PC-9 (cell line): ENCODE measurements around the gene MAST4. TPM values are rescaled to one million over a fixed set of nuclear protein-coding genes. Genes with fewer than 3 reads are reported as not detected.
A peak's percentile ranks its signal among the peaks of the same experiment; 100 is the strongest.

Experiments used
- BruUV-seq: library from RNA; stranded (reverse); fragments of 400-500 nt; replicated peaks from 2 replicates; lab custom pipeline; 2021; lab: Mats Ljungman, UMichigan
- CTCF ChIA-PET: fragments of 300-600 bp; sonication (Branson Sonifier 250); formaldehyde crosslinking; loops from one replicate; lab custom pipeline; 2022; ENCODE audit warnings: antibody characterized with exemption; lab: Charles Lee
- POLR2A ChIA-PET: fragments of 300-600 bp; sonication (Branson Sonifier 250); formaldehyde crosslinking; loops from one replicate; lab custom pipeline; 2022; ENCODE audit warnings: antibody characterized with exemption; ENCODE audit not compliant: unreplicated experiment; lab: Charles Lee
- DNase-seq, 2 experiments: peaks; one replicate each; pipeline versions ENCODE4 v3.0.0 to v3.0.0-alpha.2; 2015 to 2022; ENCODE audit warnings: mixed read lengths in 1 of 2
- H2AFZ ChIP-seq: fragments of 200-600 bp; sonication (generic); 2 replicates; pipeline ENCODE4 v1.8.1; 2017; ENCODE audit warnings: antibody characterized with exemption
- H3F3A ChIP-seq: fragments of 200-600 bp; sonication (generic); 2 replicates; pipeline ENCODE4 v1.8.1; 2017; ENCODE audit warnings: antibody characterized with exemption, mild to moderate bottlenecking, low read depth; ENCODE audit not compliant: insufficient read depth
- H3K27ac ChIP-seq: fragments of 200-600 bp; sonication (generic); 2 replicates; pipeline ENCODE4 v1.6.1; 2016; ENCODE audit warnings: mixed run types
- H3K27me3 ChIP-seq: fragments of 200-600 bp; sonication (generic); 2 replicates; pipeline ENCODE4 v1.6.1; 2016; ENCODE audit warnings: low read depth, mixed run types; ENCODE audit not compliant: insufficient read depth
- H3K36me3 ChIP-seq: fragments of 200-600 bp; sonication (generic); 2 replicates; pipeline ENCODE4 v1.6.1; 2016; ENCODE audit warnings: low read depth, mixed run types
- H3K4me1 ChIP-seq: fragments of 200-600 bp; sonication (generic); replicated peaks from 2 replicates; pipeline ENCODE4 v1.6.1; 2016; ENCODE audit warnings: mixed run types; ENCODE audit not compliant: insufficient read depth
- H3K4me2 ChIP-seq: fragments of 200-600 bp; sonication (generic); 2 replicates; pipeline ENCODE4 v1.6.1; 2017; ENCODE audit warnings: mixed run types
- H3K4me3 ChIP-seq: fragments of 200-600 bp; sonication (generic); 2 replicates; pipeline ENCODE4 v1.6.1; 2016; ENCODE audit warnings: mixed run types
- H3K79me2 ChIP-seq: fragments of 200-600 bp; sonication (generic); 2 replicates; pipeline ENCODE4 v1.6.1; 2017; ENCODE audit warnings: low read depth, mixed run types
- H3K9me2 ChIP-seq: fragments of 200-600 bp; sonication (generic); 2 replicates; pipeline ENCODE4 v1.8.1; 2017; ENCODE audit warnings: mild to moderate bottlenecking; ENCODE audit not compliant: insufficient read depth
- H3K9me3 ChIP-seq: fragments of 200-600 bp; sonication (generic); 2 replicates; pipeline ENCODE4 v1.8.1; 2016; ENCODE audit warnings: low read depth; ENCODE audit not compliant: insufficient read depth
- H4K20me1 ChIP-seq: fragments of 200-600 bp; sonication (generic); 2 replicates; pipeline ENCODE4 v1.8.1; 2017; ENCODE audit not compliant: insufficient read depth
- CTCF ChIP-seq: fragments of 200-600 bp; sonication (generic); conservative IDR thresholded peaks from 2 replicates; pipeline ENCODE4 v1.6.1; 2017; ENCODE audit warnings: mixed run types, antibody characterized with exemption, mild to moderate bottlenecking, moderate library complexity
- EZH2 ChIP-seq: fragments of 200-600 bp; sonication (generic); IDR thresholded peaks from 2 replicates; pipeline ENCODE4 v1.8.0; 2017; ENCODE audit warnings: antibody characterized with exemption, low read depth
- intact Hi-C: fragments of 100-400 bp; cut with micrococcal nuclease; formaldehyde crosslinking; loops from one replicate; pipeline ENCODE4 v1.10.0; 2022; ENCODE audit not compliant: unreplicated experiment
- total RNA-seq: library from RNA; stranded (reverse); gene quantifications from 2 replicates; pipeline ENCODE4 v1.2.3, GENCODE V29; 2021

MAST4 gene
- total RNA-seq, 1 experiment from 2014 or later = 19.3 TPM

DNA sequence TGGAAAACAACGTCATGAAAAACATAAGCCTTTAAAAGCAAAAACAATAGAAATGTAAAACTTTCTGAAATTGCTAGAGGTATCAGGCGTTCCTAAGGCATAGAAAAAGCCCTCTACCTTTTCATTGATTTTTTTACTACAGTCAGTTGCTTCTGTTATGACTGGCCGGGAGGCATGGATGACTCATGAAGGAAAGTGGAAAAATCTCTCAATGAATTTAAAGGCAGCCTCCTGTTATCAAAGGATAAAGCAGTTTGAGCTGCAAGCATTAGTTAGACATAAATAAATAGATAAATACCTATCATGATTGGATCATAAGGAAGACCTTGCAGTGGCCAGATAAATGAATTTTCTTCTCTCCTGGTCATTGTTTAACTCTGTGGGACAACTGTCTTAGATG, 281.6 kb downstream of the MAST4 start:
- Histone ChIP-seq H3K27me3 (no peaks in the 10 kb centered on the region), H4K20me1 (no peaks in the 10 kb centered on the region), H3K36me3 (no peaks in the 10 kb centered on the region), H3K9me2 (no peaks in the 10 kb centered on the region), H3K4me2 (peak overlapping the region; percentile 21), H3K4me3 (no peak overlapping the region), H2AFZ (no peak overlapping the region), H3K27ac (no peak overlapping the region; the same call in 1 of the 2 replicates), H3K9me3 (no peaks in the 10 kb centered on the region), H3K79me2 (no peaks in the 10 kb centered on the region), H3F3A (peaks cover 32% of the 10 kb centered on the region), H3K4me1 (peaks cover 42% of the 10 kb centered on the region)
- intact Hi-C loops = no loop called here
- DNase-seq = peak; percentile 14 to 69
- no TSS peak for BruUV-seq
- TF ChIP-seq CTCF = no peak
- no peak for TF ChIP-seq EZH2
- ChIA-PET CTCF (interaction anchor here (0.6 to 1.1 kb wide), 3 partner anchors 10 to 170 kb away, joined by 3 to 5 read pairs (median 3); no protein-coding TSS in a partner anchor), POLR2A (interaction anchor here (0.5 kb wide), 1 partner anchor 1939 kb away, joined by 3 read pairs; no protein-coding TSS in a partner anchor)

GRCh38 chr5:66880401-66880800, 284.2 kb downstream of the MAST4 start:
- peaks cover 3% of the 10 kb centered on the region; the same call in 1 of the 2 replicates for H3K9me3 ChIP-seq
- peak overlapping the region; percentile 98 for H3K27ac ChIP-seq
- POLR2A ChIA-PET = no interaction called here
- H4K20me1 ChIP-seq = no peaks in the 10 kb centered on the region
- H3K27me3 ChIP-seq = no peaks in the 10 kb centered on the region
- peaks cover 35% of the 10 kb centered on the region for H3F3A ChIP-seq
- H3K9me2 ChIP-seq = no peaks in the 10 kb centered on the region
- no peak overlapping the region for H2AFZ ChIP-seq
- H3K4me3 ChIP-seq = no peak overlapping the region
- intact Hi-C loops = no loop called here
- peaks cover 62% of the 10 kb centered on the region for H3K4me1 ChIP-seq
- TF ChIP-seq CTCF (no peak), EZH2 (no peak)
- H3K4me2 ChIP-seq = peak overlapping the region; percentile 82
- BruUV-seq = no TSS peak
- no peaks in the 10 kb centered on the region for H3K36me3 ChIP-seq
- no peak for DNase-seq
- H3K79me2 ChIP-seq = no peaks in the 10 kb centered on the region
- CTCF ChIA-PET = no interaction called here

DNA sequence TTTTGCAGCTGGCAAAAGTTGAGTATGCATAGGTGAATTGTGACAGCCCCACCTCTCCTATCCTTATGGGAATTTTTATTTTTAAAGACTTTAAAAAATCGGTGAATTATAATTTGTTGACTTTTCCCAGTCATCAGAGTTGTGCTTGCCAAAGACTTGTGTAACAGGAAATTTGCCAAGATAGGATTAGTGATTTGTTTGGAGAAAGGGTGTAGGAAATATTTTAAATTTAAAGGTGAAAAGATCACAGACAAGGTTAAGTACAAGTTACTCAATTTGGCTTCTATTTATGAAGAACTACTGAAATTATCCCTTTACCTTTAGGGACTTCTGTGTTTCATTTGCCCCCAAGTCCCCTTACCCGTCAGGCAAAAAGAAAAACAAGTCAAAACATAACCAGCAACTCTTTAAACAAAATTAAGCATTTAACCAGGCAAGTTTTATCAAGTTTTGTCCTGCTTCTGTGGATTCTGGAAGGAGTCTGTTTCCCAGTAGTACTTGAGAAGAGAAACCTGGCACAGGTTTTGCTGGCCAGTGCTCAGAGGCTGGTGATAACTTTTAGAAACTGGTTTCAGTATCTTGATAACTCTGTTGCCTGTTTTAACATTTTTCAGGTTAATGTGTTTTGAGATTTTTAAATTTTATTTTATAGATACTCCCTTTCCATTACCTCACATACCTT, 285.4 kb downstream of the MAST4 start:
- peak overlapping the region; percentile 59; the same call in 1 of the 2 replicates for H2AFZ ChIP-seq
- H3K4me2 ChIP-seq = peak overlapping the region; percentile 82
- no TSS peak for BruUV-seq
- H3K4me3 ChIP-seq = peak overlapping the region; percentile 50; the same call in 1 of the 2 replicates
- DNase-seq = peak in 1 of 2 experiments; percentile 87
- no peaks in the 10 kb centered on the region for H3K36me3 ChIP-seq
- H3K9me3 ChIP-seq = peaks cover 3% of the 10 kb centered on the region; the same call in 1 of the 2 replicates
- intact Hi-C loops = loop anchor here (1.0 kb wide), 1 partner anchor 326 kb away; no protein-coding TSS in a partner anchor
- H3K79me2 ChIP-seq = no peaks in the 10 kb centered on the region
- POLR2A ChIA-PET = no interaction called here
- H3K27me3 ChIP-seq = no peaks in the 10 kb centered on the region
- no peaks in the 10 kb centered on the region for H3K9me2 ChIP-seq
- H3K4me1 ChIP-seq = peaks cover 62% of the 10 kb centered on the region
- TF ChIP-seq CTCF (no peak), EZH2 (no peak)
- no peaks in the 10 kb centered on the region for H4K20me1 ChIP-seq
- CTCF ChIA-PET = no interaction called here
- peak overlapping the region; percentile 98 for H3K27ac ChIP-seq
- peaks cover 35% of the 10 kb centered on the region for H3F3A ChIP-seq
